SJSA1 (cell line): Measurements from ENCODE around the gene PRKAB2. TPM values are rescaled to one million over a fixed set of nuclear protein-coding genes. Genes with fewer than 3 reads are reported as not detected.
"Not testable (repeated sequence)": the region's sequence is repeated elsewhere in the genome, so short reads cannot be mapped to it uniquely, and the experiment has no call there.

ENCODE experiments used
- DNase-seq, 2 experiments: peaks; one replicate each; pipeline ENCODE4 v3.0.0-alpha.2; 2015 to 2020; ENCODE audit warnings: low spot score in 2 of 2, low read depth in 1 of 2
- H3K27ac ChIP-seq: fragments of 250-450 bp; sonication (Bioruptor Pico); 2 replicates; pipeline ENCODE4 v1.5.1; 2020; ENCODE audit warnings: mild to moderate bottlenecking, moderate library complexity
- H3K27me3 ChIP-seq: fragments of 250-450 bp; sonication (Bioruptor Pico); replicated peaks from 2 replicates; pipeline ENCODE4 v1.5.1; 2020; ENCODE audit warnings: mild to moderate bottlenecking, moderate library complexity
- H3K36me3 ChIP-seq: fragments of 250-450 bp; sonication (Bioruptor Pico); 2 replicates; pipeline ENCODE4 v1.5.1; 2020; ENCODE audit warnings: mild to moderate bottlenecking
- H3K4me1 ChIP-seq: fragments of 250-450 bp; sonication (Bioruptor Pico); replicated peaks from 2 replicates; pipeline ENCODE4 v1.6.1; 2021; ENCODE audit warnings: mild to moderate bottlenecking
- H3K4me3 ChIP-seq: fragments of 250-450 bp; sonication (Bioruptor Pico); 2 replicates; pipeline ENCODE4 v1.5.1; 2020; ENCODE audit warnings: mild to moderate bottlenecking
- H3K9me3 ChIP-seq: fragments of 250-450 bp; sonication (Bioruptor Pico); replicated peaks from 2 replicates; pipeline ENCODE4 v1.5.1; 2020; ENCODE audit warnings: mild to moderate bottlenecking
- total RNA-seq: library from RNA; depleted of rRNA; stranded (reverse); fragments of >200 nt; shearing (Covaris generic); gene quantifications from 2 replicates; pipeline ENCODE4 v1.2.3, GENCODE V29; 2014; rRNA removed

PRKAB2 gene
- total RNA-seq, 1 experiment from 2014 or later: 25.5 TPM

DNA sequence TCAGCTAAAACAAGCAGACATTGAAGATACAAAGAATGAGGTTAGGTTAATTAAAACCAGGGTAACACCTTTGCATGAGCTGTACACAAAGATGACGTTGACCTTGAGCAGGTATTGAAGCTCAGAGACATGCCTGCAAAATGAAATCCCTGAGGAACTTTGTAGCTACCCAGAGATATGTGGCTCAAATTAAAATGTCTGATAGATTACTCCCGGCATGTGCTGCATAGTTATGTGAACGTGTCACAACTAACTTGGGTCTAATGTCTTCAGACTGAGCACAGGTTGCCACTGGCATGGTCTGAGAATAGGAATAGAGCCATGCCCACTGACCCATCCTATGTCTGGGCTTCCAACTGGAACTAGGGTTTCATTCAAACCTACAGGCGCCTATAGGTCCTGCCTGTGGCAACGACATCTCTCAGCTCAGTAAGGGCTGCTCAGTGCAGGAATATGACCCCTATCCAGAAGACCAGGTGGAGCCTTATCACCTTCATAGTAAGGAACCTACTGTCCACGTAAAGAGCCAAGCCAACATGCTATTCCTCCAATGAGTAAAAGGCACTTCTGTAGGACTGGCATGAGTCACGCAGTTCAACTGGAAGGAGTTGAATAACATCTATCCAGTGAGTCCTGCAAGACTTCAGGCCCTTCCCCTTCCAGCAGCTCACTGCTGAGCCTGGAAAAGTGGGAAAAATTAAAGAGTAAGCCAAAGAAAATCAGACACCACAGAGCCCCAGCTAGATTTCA is 60.7 kb downstream of the PRKAB2 start:
- no peak overlapping the region for H3K4me3 ChIP-seq
- no peaks in the 10 kb centered on the region for H3K4me1 ChIP-seq
- no peak overlapping the region for H3K27ac ChIP-seq
- H3K27me3 ChIP-seq: no peaks in the 10 kb centered on the region; the same call in 1 of the 2 replicates
- DNase-seq: no peak
- H3K9me3 ChIP-seq: no peaks in the 10 kb centered on the region
- H3K36me3 ChIP-seq: no peaks in the 10 kb centered on the region

DNA sequence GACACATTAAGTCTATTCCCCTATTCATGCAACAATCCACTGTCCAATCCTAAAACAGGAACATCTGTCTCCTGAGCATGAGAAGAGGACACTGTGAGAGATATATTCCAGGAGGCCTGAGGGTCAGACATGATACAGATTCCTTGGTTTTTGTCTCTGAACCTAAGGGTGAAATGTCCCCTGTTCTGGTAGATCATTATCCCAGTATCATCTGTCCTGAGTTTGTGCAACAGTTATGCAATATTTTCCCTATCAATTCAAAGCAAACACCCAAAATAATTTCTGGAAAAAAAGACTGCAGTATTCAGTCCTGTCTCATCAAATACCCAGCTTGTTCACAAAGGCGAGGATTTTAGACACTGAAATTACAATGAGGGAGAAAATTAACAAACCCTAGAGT is 61.4 kb downstream of the PRKAB2 start:
- no peaks in the 10 kb centered on the region for H3K4me1 ChIP-seq
- H3K27ac ChIP-seq: no peak overlapping the region
- H3K27me3 ChIP-seq: no peaks in the 10 kb centered on the region; the same call in 1 of the 2 replicates

DNA sequence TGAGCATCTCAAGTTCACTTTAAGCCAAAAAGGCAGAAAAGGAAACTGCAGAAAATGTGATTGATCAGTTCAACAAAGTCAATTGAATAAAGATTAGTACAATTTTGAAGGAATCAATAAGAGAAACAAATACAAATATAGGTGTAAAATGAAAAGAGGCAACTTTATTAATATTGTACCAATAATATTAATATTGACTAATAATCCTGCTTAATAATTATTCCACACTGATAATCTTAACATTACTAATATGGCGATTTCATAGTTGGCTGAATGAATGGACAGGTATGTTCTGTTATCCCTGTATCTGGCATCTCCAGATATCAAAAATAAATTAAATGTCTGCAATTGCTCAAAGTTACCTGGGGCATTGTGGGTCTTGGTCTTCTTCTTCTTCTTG is 61.8 kb downstream of the PRKAB2 start:
- H3K27me3 ChIP-seq: no peaks in the 10 kb centered on the region; the same call in 1 of the 2 replicates
- DNase-seq: no peak
- no peak overlapping the region for H3K4me3 ChIP-seq
- no peaks in the 10 kb centered on the region for H3K9me3 ChIP-seq
- no peaks in the 10 kb centered on the region for H3K36me3 ChIP-seq
- H3K27ac ChIP-seq: no peak overlapping the region
- no peaks in the 10 kb centered on the region for H3K4me1 ChIP-seq

More for the DNA sequence above, 61.4 kb downstream of the PRKAB2 start:
- H3K9me3 ChIP-seq: no peaks in the 10 kb centered on the region
- no peak overlapping the region for H3K4me3 ChIP-seq
- no peaks in the 10 kb centered on the region for H3K36me3 ChIP-seq
- DNase-seq: no peak

DNA sequence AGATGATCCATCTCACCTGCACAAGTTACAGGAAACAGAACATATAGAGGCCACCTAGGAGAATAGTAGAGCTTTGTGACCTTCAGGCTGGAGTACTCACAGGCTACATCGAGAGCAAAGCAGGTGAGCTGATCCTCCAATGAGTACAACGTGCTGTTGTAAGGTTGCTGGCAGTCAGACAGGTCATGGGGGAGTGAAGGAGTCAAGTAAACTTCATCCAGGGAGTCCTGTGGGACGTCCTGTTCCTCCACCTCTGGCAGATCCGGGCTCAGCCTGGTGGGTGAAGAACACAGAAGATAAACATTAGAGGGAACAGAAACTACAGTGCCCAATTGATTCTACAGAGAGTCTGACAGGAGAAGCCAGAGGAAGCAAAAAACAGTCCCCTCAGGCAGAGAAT is 62.5 kb downstream of the PRKAB2 start:
- H3K4me1 ChIP-seq: no peaks in the 10 kb centered on the region
- H3K4me3 ChIP-seq: no peak overlapping the region
- DNase-seq: no peak
- no peaks in the 10 kb centered on the region for H3K36me3 ChIP-seq
- no peak overlapping the region for H3K27ac ChIP-seq
- no peaks in the 10 kb centered on the region for H3K9me3 ChIP-seq
- H3K27me3 ChIP-seq: no peaks in the 10 kb centered on the region; the same call in 1 of the 2 replicates

DNA sequence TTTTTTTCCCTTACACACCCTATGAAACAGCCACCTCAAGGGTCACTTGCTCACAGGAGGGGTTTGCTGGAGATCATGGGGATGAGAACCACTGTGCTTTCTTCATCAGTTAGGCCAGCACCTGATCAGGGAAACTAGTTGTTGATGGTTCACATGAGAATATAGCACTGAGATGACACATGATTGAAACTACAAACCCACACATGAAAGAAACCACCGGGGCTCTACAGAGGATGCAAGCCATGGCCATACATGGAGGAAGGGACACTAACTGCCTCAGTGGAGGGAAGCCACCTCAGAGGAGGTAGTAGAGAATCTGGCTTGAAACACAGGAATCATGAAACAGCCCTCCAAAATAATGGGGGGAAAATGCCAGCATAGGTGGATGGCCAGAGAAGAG is 63.2 kb downstream of the PRKAB2 start:
- H3K4me1 ChIP-seq: no peaks in the 10 kb centered on the region
- no peaks in the 10 kb centered on the region for H3K36me3 ChIP-seq
- DNase-seq: no peak
- no peaks in the 10 kb centered on the region for H3K9me3 ChIP-seq
- H3K4me3 ChIP-seq: no peak overlapping the region
- no peaks in the 10 kb centered on the region; the same call in 1 of the 2 replicates for H3K27me3 ChIP-seq
- no peak overlapping the region for H3K27ac ChIP-seq

DNA sequence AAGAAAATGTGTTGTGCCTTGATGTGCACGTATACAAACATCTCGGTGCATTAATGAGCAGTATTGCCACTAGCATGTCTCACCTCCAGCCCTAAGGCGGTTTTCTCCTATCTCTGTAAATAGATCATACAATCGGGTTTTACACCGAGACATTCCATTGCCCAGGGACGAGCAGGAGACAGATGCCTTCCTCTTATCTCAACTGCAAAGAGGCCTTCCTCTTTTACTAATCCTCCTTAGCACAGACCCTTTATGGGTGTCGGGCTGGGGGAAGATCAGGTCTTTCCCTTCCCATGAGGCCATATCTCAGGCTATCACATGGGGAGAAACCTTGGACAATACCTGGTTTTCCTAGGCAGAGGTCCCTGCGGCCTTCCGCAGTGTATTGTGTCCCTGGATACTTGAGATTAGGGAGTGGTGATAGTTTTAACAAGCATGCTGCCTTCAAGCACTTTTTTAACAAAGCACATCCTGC is 65.8 kb downstream of the PRKAB2 start:
- DNase-seq, H3K4me1 ChIP-seq, H3K36me3 ChIP-seq, H3K9me3 ChIP-seq, H3K4me3 ChIP-seq, H3K27me3 ChIP-seq, H3K27ac ChIP-seq: not testable (repeated sequence)

DNA sequence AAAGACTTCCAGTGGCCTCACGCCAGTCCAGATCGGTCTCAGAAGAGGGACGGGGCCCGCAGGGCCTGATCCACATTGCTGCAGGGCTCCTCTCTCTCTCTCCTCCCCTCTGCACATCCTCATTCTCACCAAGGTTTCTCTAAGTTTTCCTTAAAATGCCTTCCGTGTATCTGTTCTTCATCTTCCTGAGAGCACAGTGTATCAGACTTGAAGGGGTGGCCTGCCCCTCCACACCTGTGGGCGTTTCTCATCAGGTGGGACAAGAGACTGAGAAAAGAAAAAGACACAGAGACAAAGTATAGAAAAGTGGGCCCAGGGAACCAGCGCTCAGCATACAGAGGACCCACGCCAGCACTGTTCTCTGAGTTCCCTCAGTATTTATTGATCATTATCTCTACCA is 66.4 kb downstream of the PRKAB2 start:
- H3K4me1 ChIP-seq: no peaks in the 10 kb centered on the region
- no peaks in the 10 kb centered on the region for H3K36me3 ChIP-seq
- H3K4me3 ChIP-seq: no peak overlapping the region
- H3K27me3 ChIP-seq: no peaks in the 10 kb centered on the region; the same call in 1 of the 2 replicates
- H3K27ac ChIP-seq: no peak overlapping the region
- no peaks in the 10 kb centered on the region for H3K9me3 ChIP-seq
- no peak for DNase-seq

Other genes starting within 250 kb of the PRKAB2 start
- gene NBPF12, start 234.1 kb downstream of the PRKAB2 start, total RNA-seq: 3.5 and 4.8 TPM in 2 replicates
- gene FMO5, start 52.9 kb upstream of the PRKAB2 start, total RNA-seq: 1.1 and 1.5 TPM in 2 replicates
- 43.4 and 52.5 TPM in 2 replicates for gene CHD1L, start 70.2 kb upstream of the PRKAB2 start, total RNA-seq